Fibroblast of skin of right quadriceps (primary cell): ENCODE data around the gene IL12RB2.
"Not testable (repeated sequence)": the region's sequence is repeated elsewhere in the genome, so short reads cannot be mapped to it uniquely, and the experiment has no call there.

Source experiments
- DNase-seq: peaks from one replicate; pipeline ENCODE4 v3.0.0-alpha.2; 2013

The IL12RB2 gene

DNA sequence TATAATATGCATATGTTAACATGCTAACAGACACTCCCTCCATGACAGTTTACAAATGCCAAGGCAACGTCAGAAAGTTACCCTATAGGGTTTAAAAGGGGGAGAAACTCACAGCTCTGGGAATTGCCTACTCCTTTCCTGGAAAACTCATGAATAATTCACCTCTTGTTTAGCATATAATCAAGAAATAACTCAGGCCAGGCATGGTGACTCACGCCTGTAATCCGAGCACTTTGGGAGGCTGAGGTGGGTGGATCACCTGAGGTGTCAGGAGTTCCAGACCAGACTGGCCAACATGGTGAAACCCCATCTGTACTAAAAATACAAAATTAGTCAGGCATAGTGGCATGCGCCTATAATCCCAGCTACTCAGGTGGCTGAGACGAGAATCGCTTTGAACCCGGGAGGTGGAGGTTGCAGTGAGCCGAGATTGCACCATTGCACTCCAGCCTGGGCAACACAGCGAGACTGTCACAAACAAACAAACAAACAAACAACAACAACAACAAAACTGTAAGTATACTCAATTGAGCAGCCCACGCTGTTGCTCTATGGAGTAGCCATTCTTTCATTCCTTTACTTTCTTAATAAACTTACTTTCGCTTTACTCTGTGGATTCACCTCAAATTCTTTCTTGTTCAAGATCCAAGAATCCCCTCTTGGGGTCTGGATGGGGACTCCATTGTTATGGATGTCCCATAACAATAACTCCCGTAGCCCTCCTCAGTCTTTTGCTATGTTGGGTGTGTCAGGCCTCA, 92.5 kb downstream of the IL12RB2 start:
- DNase-seq, result peak; percentile 47

DNA sequence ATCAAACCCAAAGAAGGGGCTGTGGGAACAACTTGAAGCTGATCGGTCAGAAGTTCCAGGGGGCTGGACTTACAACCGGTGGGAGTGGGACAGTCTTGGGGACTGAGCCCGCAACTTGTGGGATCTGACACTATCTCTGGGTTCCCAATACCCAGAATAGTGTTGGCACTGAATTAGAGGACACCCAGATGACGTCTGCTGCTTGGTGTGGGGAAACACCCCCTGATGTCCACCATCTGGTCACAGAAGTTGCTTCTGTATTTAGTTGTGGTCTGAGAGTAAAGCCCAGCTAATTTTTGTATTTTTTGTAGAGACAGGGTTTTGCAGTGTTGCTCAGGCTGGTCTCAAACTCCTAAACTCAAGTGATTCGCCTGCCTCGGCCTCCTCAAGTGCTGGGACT, 93.8 kb downstream of the IL12RB2 start:
- DNase-seq, result no peak

DNA sequence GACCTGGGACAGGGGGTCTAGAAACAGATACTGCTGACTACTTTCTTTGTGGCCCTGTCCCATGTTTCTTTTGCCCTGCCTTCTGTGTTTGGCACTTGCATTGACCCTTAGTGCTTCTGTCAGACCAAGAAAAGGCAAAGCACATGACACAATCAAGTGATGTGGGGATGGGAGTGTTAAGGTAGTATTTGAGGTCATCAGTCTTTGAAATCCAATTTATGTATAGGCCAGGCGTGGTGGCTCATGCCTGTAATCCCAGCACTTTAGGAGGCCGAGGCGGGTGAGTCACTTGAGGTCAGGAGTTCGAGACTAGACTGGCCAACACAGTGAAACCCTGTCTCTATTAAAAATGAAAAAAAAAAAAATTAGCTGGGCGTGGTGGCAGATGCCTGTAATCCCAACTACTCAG, 96.5 kb downstream of the IL12RB2 start:
- peak; percentile 12 for DNase-seq

DNA sequence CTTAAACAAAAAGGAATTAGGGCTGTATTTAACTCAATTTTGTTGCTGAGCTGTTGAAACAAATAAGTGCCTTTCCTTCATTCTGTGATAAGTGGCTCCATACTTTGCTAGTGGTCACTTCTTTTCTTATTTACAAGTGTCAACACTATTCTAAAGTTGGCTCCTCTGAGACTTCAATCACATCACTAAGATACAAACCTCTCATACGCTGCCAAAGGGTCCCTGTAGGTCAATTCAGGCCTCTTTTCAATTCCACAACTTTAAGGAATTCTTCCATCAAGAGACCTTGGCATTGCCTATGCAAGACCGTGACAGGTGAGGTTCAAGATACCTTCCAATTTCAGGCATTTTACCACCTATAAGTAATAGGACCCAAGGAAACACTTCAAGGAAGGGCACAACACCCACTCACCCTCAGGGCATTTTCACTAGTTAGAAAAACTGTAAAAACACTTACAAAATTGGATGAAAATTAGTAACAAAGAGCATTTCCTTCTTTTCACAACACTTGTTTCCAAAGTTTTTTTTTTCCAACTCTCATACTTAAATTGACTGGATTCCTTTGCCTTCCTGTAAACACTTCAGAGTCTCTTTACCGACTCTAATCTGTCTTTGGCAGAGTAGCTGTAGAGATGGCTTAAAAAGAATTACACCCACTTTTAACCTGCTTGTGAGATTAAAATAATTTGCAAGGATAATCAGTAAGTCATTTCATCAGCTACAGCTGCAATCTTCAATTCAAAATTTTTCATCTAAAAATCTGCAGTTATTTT, 98.0 kb downstream of the IL12RB2 start:
- no peak for DNase-seq

DNA sequence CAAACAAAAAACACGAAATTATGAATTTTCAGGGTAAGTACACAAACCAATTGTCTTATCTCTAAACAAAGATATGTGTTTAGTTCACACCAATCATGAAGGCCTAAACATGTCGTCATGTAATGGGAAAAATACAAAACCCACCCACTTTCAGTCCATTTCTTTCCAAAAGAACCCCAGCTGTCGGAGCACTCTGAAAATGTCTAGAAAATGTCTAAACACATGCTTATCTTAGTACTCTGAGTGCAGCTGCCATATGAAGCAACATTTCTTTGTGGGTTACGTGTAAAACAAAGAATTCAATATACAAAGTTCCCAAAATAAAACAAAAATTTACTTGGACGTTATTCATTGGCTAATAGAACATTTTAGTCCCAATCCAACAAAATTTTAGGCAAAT, 99.8 kb downstream of the IL12RB2 start:
- DNase-seq, result no peak

DNA sequence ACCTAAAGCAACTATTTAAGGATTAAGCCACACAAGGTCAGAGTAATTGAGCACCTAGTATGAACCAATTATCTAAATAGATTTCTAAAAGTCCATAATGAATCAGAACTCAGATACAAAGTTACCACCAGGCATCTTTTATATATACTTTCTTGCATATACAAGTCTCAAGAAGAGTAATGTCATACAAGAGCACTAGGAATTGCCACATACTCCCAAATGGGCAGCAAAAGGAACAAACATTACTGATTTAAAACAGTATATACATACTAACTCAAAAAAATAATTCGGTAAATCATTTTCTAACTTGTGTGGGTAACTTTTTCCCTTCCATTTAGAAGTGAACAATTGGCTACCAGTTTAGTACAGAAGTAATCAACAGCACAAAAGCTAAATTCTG, 100.5 kb downstream of the IL12RB2 start:
- no peak for DNase-seq

DNA sequence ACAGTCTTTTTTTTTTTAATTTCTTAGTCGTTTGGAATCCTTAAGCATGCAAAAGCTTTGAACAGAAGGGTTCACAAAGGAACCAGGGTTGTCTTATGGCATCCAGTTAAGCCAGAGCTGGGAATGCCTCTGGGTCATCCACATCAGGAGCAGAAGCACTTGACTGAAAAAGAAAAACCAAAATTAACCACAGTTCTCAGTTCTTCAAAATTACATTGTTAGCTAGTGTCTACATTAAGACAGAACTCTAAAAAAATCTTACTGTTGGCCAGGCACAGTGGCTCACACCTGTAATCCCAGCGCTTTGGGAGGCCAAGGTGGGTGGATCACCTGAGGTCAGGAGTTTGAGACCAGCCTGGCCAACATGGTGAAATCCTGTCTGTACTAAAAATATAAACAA, 105.4 kb downstream of the IL12RB2 start:
- DNase-seq, result not testable (repeated sequence)

DNA sequence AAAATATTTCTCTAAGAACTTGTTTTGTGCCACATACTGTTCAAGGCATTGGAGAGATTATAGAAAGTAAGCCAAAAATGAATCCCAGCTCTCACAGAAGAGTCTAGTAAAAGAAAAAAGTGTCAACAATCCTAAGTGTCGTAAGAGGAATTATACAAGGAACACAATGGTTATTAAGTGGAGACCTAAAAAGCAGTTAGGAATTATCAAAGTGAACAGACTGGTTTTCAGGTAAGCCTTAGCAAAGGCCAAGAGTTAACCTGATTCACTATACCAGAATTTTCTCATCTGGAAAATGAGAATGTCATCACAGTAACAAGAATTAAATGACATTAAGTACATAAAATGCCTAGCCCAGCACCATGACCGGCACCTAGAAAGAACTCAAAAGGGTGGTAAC, 106.9 kb downstream of the IL12RB2 start:
- no peak for DNase-seq

DNA sequence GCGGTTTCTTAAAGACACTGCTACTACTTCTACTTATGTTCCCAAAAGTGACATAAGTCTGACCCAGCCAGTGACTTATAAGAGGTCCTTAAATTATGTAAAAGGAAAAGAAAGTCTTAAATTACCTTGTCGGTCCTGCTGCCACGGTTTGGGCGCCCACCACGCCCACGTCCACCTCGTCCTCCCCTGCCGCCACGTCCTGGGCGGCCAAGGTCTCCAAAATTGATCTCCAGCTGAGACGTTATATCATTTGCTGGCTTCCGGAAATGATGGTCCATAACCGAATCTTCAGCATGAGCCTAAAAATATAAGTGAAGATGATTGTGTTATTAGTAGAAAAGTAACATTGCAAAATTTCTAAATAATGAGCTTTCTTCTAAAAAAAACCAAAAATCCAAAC, 107.4 kb downstream of the IL12RB2 start:
- DNase-seq, result no peak

DNA sequence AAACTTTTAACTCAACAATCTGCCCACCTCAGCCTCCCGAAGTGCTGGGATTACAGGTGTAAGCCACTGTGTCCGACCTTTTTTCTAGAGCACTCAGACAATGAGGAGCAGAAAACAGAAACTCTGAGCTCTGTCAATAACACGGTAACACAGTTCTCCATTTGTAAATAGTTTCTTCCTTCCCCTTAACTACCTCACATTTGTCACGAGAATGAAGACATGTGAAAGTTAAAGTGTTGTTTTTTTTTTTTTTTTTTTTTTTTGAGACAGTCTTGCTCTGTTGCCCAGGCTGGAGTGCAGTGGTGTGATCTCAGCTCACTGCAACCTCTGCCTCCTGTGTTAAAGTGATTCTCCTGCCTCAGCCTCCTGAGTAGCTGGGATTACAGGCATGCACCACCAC, 110.1 kb downstream of the IL12RB2 start:
- DNase-seq, result not testable (repeated sequence)

DNA sequence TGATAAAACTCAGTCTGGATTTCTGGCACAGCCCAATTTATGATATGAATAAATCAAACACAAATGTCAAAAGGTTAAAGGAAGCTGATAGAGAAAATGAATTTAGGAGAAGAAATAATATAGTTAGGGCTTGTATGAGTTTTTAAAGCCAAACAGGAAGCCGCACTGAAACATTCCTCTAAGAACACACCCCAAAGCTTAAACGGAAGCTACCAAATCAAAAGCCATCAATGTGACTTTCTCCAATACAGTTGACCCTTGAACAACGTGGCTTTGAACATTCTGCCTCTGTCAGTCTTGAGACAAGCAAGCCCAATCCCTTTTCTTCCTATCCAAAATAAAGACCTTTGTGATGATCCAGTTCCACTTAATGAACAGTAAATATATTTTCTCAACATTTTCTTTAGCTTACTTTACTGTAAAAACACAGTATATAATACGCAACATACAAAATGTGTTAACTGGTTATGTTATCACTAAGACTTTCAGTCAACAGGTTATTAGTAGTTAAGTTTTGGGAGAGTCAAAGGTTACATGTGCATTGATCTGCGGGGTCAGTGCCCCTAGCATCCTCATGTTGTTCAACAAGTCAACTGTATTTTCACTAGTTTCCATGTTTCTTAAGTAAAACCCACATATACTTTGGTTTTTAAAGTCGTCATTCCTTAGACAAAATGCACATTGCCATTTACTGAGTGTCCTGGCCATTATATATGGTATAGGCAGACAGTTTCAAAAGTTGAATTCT, 111.3 kb downstream of the IL12RB2 start:
- DNase-seq, result no peak

DNA sequence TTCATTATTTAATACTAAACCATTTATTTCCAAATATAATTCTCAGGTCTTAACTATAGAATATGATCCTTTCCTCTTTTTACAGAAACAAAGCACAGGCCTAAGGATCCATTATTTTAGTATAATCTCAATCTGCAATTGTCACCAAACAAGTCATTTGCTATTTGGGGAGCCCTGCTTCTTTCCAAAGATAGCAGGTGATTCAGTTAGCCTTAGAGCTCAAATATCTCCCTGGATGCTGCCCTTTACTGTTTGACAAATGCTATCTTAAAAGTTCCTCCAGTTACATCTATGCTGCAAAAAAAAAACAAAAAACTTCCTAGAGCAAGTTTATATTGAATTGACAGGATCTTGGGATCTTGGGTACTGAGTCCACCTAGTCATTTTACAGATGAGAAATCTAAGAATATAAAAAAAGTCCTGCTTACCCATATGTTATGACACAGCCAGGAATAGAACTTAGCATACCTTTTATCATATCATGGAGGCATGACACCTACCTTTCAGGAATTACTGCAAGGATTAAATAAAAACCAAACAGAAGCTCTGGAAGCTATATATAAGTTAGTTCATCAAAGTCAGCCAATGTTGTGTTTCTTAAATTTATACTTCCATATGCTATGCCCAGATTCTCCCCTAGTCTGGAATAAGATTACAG, 113.3 kb downstream of the IL12RB2 start:
- no peak for DNase-seq

DNA sequence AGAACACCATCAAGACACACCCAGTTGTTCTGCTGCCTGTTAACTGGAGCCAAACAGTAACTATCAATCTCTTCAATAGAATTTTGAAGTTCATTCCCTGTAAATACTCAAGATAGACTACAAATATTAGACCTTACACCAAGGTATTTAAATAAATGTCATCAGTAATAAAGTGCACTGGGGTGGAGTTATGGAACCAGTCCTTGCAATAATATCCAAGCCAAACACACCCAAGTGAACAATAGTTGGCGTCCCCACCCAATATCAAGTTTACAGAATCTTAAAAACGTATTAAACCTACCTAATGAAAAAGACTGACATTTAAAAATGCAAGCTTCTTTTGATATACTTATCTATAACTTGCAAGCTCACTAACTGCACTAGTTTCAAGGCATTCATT, 119.8 kb downstream of the IL12RB2 start:
- DNase-seq, result no peak

DNA sequence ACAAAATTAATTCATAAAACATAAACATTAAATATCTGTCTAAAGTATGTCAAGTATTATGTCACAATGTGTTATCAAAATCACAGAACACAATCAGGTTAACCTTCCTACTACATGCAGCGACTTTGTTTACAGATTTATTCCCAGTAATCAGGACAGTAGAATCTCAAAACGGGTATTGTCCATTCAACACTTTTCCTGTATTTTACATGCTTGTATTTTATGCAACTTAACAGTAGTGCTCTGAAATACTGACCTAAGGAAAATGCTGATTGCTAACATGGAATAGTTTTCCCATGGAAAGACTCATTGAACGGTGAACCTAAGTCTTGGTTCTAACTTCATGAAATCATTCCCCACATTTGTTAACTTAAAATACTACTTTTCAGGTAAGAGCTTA, 120.3 kb downstream of the IL12RB2 start:
- DNase-seq, result no peak

DNA sequence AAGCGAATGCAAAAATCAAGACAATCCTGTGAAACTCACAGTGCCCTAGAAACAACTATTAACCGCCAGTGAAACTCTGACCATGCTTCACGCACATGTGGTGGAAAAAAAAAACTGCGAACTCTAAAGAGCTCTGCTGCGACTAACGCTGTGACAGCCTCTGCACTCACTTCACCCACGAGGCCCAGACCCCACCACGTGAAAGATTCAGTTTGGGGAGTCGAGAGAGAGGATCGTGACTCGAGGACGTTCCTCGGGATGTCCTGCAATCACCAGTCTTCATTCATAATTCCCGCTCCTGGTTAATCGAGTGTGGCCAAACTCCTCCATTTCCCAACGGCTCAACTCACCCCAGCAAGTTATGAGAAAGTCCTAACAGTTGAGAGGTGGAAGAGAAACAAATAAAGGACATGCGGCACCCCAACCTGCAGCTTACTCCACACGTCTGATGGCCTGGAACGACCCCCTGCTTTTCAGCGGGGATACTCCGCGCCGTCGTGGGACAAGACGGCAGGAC, 121.4 kb downstream of the IL12RB2 start:
- DNase-seq, result no peak

DNA sequence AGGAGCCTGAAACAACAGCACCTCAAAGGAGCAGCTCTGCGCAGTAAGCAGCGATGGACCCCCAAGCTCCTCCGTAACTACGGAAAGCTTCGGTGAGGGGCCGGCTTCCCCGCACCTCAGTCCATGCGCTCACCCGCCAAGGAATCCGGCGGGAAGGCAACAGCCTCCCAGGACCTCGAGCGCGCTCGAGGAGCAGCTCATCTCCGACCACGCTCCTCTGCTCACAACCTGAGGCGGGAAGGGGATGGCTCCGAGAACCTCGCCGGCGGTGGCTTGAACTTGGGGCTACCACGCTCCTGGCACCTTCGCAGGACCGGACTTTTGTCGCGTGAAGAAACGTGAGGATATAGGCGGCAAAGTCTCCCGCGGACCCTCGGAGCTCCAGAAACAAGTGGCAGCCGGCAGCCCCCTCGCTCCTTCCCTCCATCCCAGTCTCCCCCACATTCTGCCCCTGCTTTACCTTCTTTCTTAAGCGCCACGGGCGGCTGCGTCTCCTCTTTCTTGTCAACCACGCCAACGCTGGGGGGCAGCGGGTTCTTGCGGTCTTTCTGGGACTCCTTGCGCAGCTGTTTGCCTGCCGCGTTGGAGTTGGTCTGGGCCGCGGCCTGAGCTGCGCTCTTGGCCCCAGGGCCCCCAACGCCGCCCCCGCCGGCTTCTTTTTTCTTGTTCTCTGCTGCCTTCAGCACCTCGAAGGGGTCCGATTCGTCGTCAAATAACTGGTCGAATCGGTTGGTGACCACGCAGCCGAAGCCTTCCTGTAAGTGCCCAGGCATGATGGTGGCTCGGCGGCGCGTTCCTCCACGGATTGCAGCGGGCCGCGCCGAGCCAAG, 122.1 kb downstream of the IL12RB2 start:
- no peak for DNase-seq

DNA sequence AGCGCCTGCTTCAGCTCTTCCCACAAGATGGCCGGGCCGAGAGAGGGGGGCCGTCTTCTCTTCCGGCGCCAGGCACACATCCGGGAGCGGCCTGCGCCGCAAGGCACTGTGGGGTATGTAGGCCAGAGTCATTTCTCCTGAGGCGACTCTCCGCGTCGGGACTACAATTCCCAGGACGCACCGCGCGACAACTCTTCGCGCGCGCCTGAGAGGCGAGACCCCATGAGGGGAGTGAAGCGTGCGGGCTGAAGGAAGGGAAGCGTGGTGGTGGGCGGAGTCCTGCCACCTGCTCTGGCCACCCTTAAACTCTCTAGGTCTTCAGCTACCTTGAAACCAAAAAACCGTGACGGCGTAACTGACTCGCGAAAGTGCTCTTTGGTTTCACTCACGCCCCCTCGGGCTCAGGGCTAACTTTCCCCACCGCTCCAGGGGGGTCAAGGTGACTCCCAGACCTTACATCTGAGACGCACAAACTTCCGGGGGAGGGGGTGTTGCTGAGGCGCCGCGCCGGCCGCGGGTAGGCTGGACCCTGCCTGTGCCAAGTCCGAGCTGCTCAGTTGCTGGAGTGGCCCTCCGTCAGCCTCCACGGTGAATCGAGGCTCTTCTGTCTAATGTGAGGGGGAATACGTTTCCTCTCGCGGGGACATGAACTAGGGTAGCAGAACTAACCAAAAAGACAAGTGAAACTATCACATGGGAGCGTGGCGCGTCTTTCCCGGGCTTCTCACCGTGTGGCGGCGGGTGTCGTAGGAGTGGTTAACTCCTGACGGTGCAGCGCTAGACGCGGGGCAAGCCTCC, 122.9 kb downstream of the IL12RB2 start, which contains the start of gene SERBP1:
Gene SERBP1, minus strand, starts transcription at position 45 of the 798 bp plus-strand sequence. CDS start 102 bp downstream, outside the sequence.
- peak; percentile 97 for DNase-seq

DNA sequence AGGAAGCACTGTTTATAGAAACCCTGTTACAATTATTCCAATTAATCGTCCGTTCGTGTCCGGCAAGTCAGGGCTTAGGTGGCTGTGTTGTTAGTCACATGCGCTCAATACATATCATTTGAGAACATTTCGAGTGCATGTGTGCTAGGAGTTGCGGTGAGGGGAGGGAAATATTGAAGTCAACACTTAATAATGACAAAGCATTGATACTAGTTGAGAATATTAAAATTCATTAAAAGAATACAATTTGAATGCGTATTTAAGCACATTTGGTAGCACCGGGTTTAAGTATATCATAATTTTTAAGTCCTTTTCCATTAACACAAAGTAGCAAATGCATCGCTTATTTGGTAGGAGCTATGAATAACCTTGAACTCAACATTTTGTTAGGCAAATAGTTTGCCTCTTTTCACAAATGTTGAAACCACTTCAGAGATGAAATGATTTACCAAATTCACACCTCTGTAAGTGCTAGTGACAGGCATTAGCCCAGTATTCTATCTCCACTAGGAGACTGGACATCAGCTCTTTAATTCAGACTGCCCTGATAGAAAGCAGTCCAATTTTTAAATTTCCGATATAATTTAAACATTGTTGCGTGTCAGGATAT, 123.6 kb downstream of the IL12RB2 start:
- no peak for DNase-seq

DNA sequence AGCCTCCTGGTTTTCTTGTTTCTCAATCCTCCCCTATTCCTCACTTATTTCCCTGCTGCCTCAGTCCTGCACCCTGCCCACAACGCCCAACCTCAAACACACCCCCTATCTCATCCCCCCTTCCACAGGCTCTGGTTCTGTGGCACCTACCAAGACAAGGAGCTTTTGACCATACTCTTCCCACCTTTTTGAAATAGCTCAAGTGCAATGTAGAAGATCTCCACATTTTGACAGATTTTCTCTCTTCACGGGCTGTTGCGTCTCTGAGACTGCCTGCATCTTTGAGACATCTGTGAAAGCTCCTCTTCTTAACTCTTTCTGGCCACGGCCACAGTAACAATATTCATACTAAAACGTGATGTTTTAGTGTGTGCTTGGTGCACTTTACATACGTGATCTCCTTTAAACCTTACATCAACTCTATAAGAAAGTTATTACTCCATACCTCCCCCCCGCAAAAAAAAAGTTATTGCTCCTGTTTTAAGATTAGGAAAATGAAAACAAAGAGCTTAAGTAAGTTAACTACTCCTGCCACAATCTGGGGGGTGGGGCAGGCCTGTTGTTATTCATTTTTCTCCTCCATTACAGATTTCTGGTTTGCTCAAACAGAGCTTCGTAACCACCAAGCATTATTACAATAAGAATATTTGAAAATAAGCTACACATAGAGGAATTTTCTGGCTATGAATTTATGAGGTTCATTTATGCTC, 124.4 kb downstream of the IL12RB2 start:
- no peak for DNase-seq

DNA sequence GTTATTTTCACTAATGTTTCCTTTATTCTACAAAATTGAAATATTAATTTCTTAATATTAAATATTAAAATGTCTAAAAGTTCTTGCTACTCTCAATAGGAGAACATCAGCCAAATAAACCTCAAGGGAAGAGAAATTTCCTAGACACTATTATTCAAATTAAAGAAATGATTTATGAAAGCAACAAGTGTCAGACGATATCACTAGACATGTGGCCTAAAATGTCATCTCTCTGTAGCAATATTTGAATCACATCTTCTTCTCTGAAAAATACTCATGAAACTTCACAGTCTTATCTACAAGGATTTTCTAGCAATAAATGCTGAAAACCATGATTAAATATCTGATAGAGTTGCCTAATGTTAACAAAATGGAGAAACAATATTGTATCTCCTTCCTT, 125.1 kb downstream of the IL12RB2 start:
- no peak for DNase-seq
